ENCODE results near the gene IL9. TPM values are rescaled to one million over a fixed set of nuclear protein-coding genes. Genes with fewer than 3 reads are reported as not detected.
"Not testable (repeated sequence)": the region's sequence is repeated elsewhere in the genome, so short reads cannot be mapped to it uniquely, and the experiment has no call there.

The IL9 gene
- total RNA-seq, 1 experiment from 2014 or later: not detected

- intact Hi-C loops (cut with micrococcal nuclease; ENCODE audit: unreplicated experiment): no loop called here
- Histone ChIP-seq H3K4me3 (ENCODE audit: low read depth, low read length, poor library complexity, severe bottlenecking) (no peak overlapping the region), H3K36me3 (ENCODE audit: insufficient read depth, low read length, poor library complexity, severe bottlenecking) (no peaks in the 10 kb centered on the region), H3K9me3 (ENCODE audit: low read depth, low read length, poor library complexity, severe bottlenecking) (no peaks in the 10 kb centered on the region), H3K27me3 (replicated peaks; ENCODE audit: insufficient read depth, low read depth, low read length, poor library complexity) (peaks cover 19% of the 10 kb centered on the region), H3K27ac (ENCODE audit: low read depth, low read length, poor library complexity, severe bottlenecking) (no peak overlapping the region), H3K4me1 (ENCODE audit: insufficient read depth, low read length, poor library complexity, severe bottlenecking) (no peaks in the 10 kb centered on the region)
- no TSS peak for BruUV-seq (replicated peaks)
- no peak for DNase-seq (ENCODE audit: low spot score)
- ChIA-PET POLR2A (ENCODE audit: low non-redundant PET) (no interaction called here), CTCF (no interaction called here)
- TF ChIP-seq EZH2 (IDR thresholded peaks at IDR 0.05; ENCODE audit: borderline replicate concordance, low read depth, low read length, poor library complexity, severe bottlenecking): no peak
- TF ChIP-seq, protein P1, sequence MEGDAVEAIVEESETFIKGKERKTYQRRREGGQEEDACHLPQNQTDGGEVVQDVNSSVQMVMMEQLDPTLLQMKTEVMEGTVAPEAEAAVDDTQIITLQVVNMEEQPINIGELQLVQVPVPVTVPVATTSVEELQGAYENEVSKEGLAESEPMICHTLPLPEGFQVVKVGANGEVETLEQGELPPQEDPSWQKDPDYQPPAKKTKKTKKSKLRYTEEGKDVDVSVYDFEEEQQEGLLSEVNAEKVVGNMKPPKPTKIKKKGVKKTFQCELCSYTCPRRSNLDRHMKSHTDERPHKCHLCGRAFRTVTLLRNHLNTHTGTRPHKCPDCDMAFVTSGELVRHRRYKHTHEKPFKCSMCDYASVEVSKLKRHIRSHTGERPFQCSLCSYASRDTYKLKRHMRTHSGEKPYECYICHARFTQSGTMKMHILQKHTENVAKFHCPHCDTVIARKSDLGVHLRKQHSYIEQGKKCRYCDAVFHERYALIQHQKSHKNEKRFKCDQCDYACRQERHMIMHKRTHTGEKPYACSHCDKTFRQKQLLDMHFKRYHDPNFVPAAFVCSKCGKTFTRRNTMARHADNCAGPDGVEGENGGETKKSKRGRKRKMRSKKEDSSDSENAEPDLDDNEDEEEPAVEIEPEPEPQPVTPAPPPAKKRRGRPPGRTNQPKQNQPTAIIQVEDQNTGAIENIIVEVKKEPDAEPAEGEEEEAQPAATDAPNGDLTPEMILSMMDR (conservative IDR thresholded peaks at IDR 0.05; ENCODE audit: low read depth, low read length): no peak
Measured at GRCh38 chr5:135859641-135860040, 36.0 kb downstream of the IL9 start.

DNA sequence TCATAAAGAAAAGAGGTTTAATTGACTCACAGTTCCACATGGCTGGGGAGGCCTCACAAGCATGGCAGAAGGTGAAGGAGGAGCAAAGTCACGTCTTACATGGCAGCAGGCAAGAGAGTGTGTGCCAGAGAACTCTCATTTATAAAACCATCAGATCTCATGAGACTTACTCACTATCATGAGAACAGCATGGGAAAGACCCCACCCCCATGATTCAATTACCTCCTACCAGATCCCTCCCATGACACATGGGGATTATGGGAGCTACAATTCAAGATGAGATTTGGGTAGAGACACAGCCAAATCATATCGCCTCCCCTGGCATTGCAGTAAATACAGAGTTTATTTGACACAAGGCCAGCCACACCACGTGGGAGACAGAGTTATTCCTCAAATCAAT is 36.5 kb downstream of the IL9 start:
- H3K4me1 ChIP-seq (ENCODE audit: insufficient read depth, low read length, poor library complexity, severe bottlenecking); H3K9me3 ChIP-seq (ENCODE audit: low read depth, low read length, poor library complexity, severe bottlenecking); BruUV-seq (replicated peaks); H3K4me3 ChIP-seq (ENCODE audit: low read depth, low read length, poor library complexity, severe bottlenecking); POLR2A ChIA-PET (ENCODE audit: low non-redundant PET); H3K36me3 ChIP-seq (ENCODE audit: insufficient read depth, low read length, poor library complexity, severe bottlenecking); DNase-seq (ENCODE audit: low spot score); intact Hi-C loops (cut with micrococcal nuclease; ENCODE audit: unreplicated experiment); CTCF ChIA-PET; H3K27ac ChIP-seq (ENCODE audit: low read depth, low read length, poor library complexity, severe bottlenecking): not testable (repeated sequence)
- H3K27me3 ChIP-seq (replicated peaks; ENCODE audit: insufficient read depth, low read depth, low read length, poor library complexity): peaks cover 23% of the 10 kb centered on the region

- BruUV-seq (replicated peaks): no TSS peak
- no peaks in the 10 kb centered on the region for H3K4me1 ChIP-seq (ENCODE audit: insufficient read depth, low read length, poor library complexity, severe bottlenecking)
- no peak overlapping the region for H3K4me3 ChIP-seq (ENCODE audit: low read depth, low read length, poor library complexity, severe bottlenecking)
- no peaks in the 10 kb centered on the region for H3K36me3 ChIP-seq (ENCODE audit: insufficient read depth, low read length, poor library complexity, severe bottlenecking)
- H3K9me3 ChIP-seq (ENCODE audit: low read depth, low read length, poor library complexity, severe bottlenecking): no peaks in the 10 kb centered on the region
- peaks cover 38% of the 10 kb centered on the region for H3K27me3 ChIP-seq (replicated peaks; ENCODE audit: insufficient read depth, low read depth, low read length, poor library complexity)
- intact Hi-C loops (cut with micrococcal nuclease; ENCODE audit: unreplicated experiment): no loop called here
- ChIA-PET CTCF (no interaction called here), POLR2A (ENCODE audit: low non-redundant PET) (no interaction called here)
- TF ChIP-seq, protein P1 (conservative IDR thresholded peaks at IDR 0.05; ENCODE audit: low read depth, low read length): no peak
- TF ChIP-seq EZH2 (IDR thresholded peaks at IDR 0.05; ENCODE audit: borderline replicate concordance, low read depth, low read length, poor library complexity, severe bottlenecking): no peak
- H3K27ac ChIP-seq (ENCODE audit: low read depth, low read length, poor library complexity, severe bottlenecking): no peak overlapping the region
- no peak for DNase-seq (ENCODE audit: low spot score)
Measured at GRCh38 chr5:135857630-135858311, 37.9 kb downstream of the IL9 start.

Measured in A673 (cell line).